DMS53 treated with DMSO at 0.1 percent for 48 hours (cell line): ENCODE measurements around the gene PDZD7.
A peak's percentile ranks its signal among the peaks of the same experiment; 100 is the strongest.
"Not testable (repeated sequence)": the region's sequence is repeated elsewhere in the genome, so short reads cannot be mapped to it uniquely, and the experiment has no call there.

Experiments used
- DNase-seq: peaks from one replicate; lab custom pipeline; 2025; ENCODE audit not compliant: unreplicated experiment; lab: John Stamatoyannopoulos, UW

PDZD7 gene

GRCh38 chr10:101041252-101041761 lies 10.4 kb upstream of the PDZD7 start:
- DNase-seq: peak; percentile 57

DNA sequence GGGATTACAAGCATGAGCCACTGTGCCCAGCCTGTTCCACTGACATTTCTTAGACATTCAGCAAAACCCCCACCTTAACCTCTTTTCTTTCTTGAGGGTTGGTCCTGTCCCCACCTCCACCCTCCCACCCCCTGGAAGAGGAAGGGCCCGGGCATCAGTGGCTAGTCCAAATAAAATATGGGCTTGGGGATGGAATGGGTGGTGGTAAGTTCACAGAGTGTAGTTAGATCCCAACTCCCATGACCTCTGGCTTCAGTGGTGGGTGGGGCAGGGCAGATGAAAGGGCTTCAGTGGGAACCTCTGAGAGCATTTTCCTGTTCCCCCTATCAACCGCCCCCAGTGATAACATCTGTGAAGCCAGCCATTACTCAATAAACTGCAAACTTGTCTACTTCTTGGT lies 9.9 kb upstream of the PDZD7 start:
- no peak for DNase-seq

DNA sequence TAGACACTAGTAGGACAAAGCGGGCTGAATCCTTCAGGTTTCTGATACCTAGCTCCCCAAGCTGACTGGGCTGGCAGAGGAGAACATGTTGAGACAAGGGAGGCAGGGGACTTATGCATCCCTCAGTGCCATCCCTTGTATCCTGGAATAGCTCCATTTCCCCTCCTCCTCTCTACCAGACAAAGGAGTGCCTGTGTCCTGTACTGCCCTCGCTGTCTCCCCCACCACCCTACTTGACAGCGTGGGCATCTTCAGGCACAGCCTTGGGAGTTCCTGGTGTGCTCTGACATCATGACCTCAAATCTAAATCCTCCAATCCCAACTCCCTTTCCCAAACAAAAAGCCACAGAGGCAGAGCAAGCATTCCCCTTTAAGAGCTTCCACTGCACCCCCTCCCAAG lies 9.1 kb upstream of the PDZD7 start:
- DNase-seq: no peak

GRCh38 chr10:101038484-101038883 lies 7.6 kb upstream of the PDZD7 start:
- no peak for DNase-seq

DNA sequence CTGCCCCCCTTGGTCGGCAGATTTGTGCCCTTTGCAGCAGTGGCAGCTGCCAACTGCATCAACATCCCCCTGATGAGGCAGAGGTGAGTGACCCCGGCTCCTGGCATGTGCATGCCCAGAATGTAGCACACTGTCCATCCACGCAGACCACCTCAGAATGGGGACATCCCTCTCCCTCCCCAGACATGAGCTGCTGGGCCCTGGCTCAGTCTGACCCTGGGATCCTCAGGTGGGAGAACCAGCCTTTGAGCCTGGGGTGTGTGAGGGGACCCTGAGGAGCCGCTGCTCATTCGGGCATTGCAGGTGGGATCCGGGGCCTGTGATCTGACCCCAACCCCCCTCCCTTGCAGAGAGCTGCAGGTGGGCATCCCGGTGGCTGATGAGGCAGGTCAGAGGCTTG lies 5.8 kb upstream of the PDZD7 start:
- no peak for DNase-seq

DNA sequence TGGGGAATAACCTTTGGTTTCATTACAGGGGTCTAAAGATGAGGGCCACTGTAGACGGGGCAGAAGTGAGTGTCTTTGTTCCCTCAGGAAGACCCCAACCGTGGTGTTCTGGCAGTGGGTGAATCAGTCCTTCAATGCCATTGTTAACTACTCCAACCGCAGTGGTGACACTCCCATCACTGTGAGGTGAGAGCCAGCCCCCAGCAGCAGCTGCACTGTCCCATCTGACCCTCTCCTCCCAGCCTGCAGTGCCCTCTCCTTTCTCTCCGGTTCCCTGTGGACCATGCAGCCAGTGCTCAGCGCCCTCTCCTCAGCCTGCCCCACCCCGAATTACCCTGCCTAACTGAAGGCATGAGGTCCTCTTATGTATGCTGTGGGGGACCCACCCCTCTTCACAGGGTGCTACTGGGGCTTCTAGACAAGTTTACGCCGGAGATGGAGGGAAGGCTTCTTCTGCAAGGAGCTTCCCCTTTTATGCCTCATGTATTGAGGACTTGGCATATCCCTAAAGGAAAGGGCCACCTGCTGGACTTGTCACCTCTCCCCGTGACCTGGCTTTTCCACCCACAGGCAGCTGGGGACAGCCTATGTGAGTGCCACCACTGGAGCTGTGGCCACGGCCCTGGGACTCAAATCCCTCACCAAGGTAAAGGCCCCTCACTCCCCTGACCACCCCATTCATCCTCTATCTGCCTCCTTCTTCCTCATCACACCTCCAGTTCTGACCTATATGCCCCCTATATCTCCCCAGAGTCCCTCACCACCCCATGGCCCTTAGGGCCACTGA lies 5.2 kb upstream of the PDZD7 start:
- no peak for DNase-seq

GRCh38 chr10:101035314-101035713 lies 4.4 kb upstream of the PDZD7 start:
- DNase-seq: no peak

GRCh38 chr10:101034404-101034803 lies 3.5 kb upstream of the PDZD7 start:
- not testable (repeated sequence) for DNase-seq

DNA sequence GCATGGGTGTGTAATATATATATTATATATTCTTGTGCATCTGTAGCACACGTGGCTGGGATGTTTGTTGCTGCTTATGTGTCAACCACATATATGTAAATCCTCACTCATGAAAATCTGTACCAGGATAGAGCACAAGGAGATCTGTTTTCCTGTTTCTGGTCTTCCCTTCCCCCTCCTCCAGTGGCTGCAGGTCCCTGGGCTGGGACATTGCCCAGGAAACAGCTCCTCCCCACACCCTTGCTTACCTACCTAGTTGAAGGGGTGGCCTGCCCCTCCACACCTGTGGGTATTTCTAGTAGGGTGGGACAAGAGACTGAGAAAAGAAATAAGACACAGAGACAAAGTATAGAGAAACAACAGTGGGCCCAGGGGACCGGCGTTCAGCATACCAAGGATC lies 2.3 kb upstream of the PDZD7 start:
- no peak for DNase-seq

GRCh38 chr10:101032637-101033224 lies 1.8 kb upstream of the PDZD7 start:
- DNase-seq: peak; percentile 59

- DNase-seq: peak; percentile 28
Measured at GRCh38 chr10:101031796-101032636, 1.1 kb upstream of the PDZD7 start.

DNA sequence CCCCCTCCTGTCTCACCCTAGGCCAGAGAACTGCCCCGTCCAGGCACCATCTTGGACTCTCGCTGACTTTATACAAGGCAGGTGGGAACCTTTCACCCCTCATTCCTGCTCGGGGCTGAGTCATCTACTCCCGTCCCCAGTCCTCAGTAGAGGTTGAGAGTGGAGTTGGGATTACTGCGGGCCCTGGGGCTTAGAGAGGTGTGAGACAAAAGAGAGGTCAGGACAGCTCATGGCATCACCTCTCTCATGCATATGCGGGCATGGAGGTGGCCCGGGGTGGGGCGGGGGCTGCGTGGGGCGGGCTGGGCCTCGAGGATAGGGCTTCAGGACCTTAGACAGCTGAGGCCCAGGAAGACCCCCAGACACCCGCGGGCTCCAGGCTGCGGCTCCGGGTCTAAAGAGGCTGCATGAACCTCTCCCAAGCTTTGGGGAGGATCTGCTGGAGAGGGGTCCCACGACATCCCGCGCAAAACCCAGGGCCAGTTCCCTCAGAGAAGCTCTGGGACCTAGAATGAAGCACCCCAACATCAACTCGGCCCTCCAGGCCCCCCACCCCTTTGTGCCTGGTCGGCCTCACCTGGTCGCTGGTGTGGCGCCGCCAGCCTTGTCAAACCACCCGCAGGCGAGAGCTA lies 317 bp downstream of the PDZD7 start:
- no peak for DNase-seq

DNA sequence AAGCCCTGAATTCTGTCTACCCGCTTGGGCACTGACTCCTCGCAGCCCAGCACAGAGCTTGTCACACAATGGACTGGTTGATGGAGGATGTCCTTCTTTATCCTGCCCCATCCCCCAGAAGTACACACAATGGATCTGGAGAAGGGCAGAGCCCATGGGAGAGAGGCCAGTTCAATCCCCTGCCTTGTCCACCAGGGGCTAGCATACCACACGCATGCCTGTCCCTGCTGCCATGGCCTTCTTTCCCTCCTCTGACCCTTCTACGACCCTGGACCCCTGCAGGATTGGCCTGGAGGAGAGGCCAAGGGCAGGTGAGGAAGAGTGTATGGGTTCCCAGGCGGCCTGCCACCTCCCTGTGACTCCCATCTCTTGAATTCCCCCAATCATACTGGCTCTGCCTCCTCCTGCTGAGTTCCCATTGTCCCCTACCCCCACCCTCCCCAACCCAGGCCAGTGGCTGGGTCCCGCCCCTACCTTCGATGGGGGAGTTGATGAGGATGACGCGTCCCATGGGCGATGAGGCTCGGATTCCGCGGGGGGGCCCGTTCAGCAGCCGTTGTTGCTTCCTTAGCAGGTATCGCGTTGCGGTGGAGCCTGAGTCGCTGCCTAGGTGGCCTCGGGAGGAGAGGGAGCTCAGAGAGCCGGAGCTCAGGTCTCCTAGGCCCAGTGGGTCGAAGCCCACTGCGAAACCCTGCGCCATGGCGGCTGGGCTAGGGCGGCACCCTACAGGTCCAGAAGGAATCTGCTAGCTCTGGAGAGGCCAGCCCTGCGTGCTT lies 1.2 kb downstream of the PDZD7 start:
- DNase-seq: no peak

DNA sequence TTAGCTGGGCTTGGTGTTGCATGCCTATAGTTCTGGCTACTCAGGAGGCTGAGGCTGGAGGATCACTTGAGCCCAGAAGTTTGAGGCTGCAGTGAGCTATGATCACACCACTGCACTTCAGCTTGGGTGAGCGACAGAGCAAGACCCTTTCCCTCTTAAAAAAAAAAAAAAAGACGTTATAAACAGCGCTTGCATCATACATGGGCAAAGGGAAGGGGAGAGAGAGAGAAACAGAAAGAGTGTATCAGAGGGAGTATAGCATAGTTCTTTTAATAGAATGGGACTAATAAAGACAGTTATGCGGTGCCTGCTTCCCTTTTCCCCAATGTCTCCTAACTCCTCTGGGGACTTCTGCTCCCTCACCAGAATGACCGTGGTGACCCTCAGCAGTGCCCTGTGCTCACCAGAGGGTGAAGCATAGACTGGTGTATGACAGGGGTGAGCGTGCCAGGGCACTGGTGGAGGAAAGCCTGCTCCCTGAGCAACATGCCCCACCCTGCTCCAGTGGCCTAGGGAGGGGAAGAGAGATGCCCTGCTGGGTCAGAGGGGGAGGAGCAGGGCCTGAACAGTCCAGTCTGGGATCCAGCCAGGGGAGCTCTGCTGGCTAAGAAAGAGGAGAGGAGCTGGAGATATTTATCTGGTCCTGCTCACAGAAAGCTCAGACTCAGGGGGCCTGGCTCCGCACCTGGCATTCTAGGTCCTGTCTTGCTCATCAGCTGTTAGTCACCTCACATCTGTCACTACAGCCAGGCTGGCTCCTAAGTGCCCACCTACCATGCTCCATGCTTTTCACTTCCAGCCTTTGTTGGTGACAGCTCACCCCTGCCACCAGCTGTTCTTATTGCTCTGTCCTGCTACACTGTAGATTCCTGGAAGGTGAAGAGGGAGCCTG lies 2.2 kb downstream of the PDZD7 start:
- no peak for DNase-seq

- no peak for DNase-seq
Measured at GRCh38 chr10:101027106-101027720, 3.7 kb downstream of the PDZD7 start.

- no peak for DNase-seq
Measured at GRCh38 chr10:101022967-101023705, 7.8 kb downstream of the PDZD7 start.

- DNase-seq: no peak
Measured at GRCh38 chr10:101021692-101022251, 9.2 kb downstream of the PDZD7 start.

DNA sequence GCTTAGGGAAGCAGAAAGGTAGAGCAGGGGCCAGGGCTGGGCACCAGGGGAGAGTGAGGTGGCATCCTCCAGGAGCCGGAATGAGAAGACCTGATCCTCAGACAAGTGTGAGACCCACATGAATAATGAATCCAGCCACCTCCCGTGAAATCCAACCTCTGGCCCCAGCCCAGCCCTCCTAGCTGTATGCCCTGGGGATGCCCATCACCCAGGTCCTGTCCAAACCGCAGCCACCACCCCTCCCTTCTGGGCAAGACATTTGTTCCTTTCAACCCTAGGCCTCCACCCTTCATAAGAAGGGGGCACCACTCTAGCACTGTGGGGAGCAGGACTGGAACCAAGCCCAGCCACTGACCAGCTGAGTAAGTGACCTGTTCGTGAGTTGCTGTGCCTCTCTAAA lies 9.7 kb downstream of the PDZD7 start:
- no peak for DNase-seq
